ENCODE measurements around the gene GALNT13. TPM values are rescaled to one million over a fixed set of nuclear protein-coding genes. Genes with fewer than 3 reads are reported as not detected.

Gene GALNT13
- total RNA-seq, 2 donors from 2014 or later: 6.0 to 9.8 TPM

DNA sequence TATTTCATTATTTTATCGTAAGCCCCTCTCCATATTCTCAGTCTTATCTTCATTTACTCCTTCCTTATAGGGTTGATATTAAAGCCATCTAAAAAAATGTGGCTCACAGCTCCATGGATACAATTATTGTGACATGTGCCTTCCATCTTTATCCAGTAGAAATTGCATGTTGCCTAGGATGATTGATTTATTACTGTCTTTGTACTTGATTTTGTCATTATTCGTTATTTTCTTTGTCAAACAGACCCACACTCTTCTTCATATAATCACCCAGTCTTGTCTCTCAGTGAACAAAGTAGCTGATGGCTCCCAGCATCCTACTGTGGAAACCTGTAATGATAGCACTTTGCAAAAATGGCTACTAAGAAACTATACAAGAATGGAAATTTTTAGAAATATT is 574.6 kb downstream of the GALNT13 start:
- H3K4me3 Mint-ChIP-seq: no peak overlapping the region
- H3K9ac ChIP-seq (ENCODE audit: extremely low read depth, low read length, poor library complexity, severe bottlenecking): no peak overlapping the region
- no peaks in the 10 kb centered on the region for H3K4me1 ChIP-seq (ENCODE audit: control insufficient read depth, insufficient read depth, low read length)
- no peaks in the 10 kb centered on the region for H3K9me3 ChIP-seq (ENCODE audit: control insufficient read depth, low read length)
- H3K27me3 ChIP-seq (ENCODE audit: control insufficient read depth, insufficient read depth, low read length, poor library complexity, severe bottlenecking): no peaks in the 10 kb centered on the region
- no peak for DNase-seq
- no peak overlapping the region for H3K27ac Mint-ChIP-seq
- no peaks in the 10 kb centered on the region for H3K36me3 Mint-ChIP-seq (ENCODE audit: low read depth)
- no peak overlapping the region for H3K27ac ChIP-seq (ENCODE audit: low read depth, low read length)
- no peaks in the 10 kb centered on the region for H3K27me3 Mint-ChIP-seq (ENCODE audit: insufficient read depth)
- WGBS, 2 experiments (ENCODE audit: insufficient coverage in 1 of 2, insufficient read length in 1 of 2): 94% methylated on average over 2 of the region's 2 CpGs; no CpG with 5 or more reads in 1 of the 2 experiments
- peaks cover 3% of the 10 kb centered on the region for H3K4me1 Mint-ChIP-seq
- no peak overlapping the region for H3K4me3 ChIP-seq (ENCODE audit: low read length)
- H3K9me3 Mint-ChIP-seq: no peaks in the 10 kb centered on the region
- no peaks in the 10 kb centered on the region for H3K36me3 ChIP-seq (ENCODE audit: control insufficient read depth, insufficient read depth, low read length)
- TF ChIP-seq, protein P1, sequence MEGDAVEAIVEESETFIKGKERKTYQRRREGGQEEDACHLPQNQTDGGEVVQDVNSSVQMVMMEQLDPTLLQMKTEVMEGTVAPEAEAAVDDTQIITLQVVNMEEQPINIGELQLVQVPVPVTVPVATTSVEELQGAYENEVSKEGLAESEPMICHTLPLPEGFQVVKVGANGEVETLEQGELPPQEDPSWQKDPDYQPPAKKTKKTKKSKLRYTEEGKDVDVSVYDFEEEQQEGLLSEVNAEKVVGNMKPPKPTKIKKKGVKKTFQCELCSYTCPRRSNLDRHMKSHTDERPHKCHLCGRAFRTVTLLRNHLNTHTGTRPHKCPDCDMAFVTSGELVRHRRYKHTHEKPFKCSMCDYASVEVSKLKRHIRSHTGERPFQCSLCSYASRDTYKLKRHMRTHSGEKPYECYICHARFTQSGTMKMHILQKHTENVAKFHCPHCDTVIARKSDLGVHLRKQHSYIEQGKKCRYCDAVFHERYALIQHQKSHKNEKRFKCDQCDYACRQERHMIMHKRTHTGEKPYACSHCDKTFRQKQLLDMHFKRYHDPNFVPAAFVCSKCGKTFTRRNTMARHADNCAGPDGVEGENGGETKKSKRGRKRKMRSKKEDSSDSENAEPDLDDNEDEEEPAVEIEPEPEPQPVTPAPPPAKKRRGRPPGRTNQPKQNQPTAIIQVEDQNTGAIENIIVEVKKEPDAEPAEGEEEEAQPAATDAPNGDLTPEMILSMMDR (conservative IDR thresholded peaks at IDR 0.05): no peak

DNA sequence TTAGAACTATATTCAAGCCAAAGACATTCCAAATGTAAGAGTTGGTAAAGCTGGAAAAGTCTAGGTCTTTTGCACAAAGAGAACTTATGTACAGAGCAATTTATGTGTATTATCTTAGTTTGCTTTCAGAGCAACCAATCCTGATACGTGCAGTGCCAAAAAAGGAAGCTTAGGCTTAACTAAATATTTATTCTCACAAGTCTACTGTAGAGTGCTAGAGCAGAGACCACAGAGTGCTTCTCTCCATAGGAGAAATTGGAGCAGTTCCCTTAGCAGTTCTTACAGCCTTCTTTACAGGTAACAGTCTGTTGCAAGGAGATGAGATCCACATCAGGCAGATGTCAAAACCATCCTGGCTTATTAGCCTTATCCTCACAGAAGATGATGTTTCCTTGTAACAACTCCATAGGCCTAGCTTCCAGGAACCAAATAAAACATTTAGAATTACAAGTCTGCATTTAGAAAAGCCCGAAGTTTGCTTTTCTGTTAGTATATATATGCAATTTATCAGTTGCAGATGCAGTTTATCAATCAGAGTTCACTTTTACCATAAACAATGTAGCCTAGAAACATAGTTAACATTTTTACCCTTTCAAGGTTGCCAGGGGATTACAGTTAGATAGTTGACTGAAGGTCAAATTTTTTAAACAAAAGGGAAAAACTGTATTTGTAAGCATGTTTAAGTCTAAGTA is 576.2 kb downstream of the GALNT13 start:
- DNase-seq: no peak
- WGBS, 2 experiments (ENCODE audit: insufficient coverage in 1 of 2, insufficient read length in 1 of 2): 96% methylated on average over 2 of the region's 2 CpGs; no CpG with 5 or more reads in 1 of the 2 experiments
- H3K9me3 Mint-ChIP-seq: no peaks in the 10 kb centered on the region

DNA sequence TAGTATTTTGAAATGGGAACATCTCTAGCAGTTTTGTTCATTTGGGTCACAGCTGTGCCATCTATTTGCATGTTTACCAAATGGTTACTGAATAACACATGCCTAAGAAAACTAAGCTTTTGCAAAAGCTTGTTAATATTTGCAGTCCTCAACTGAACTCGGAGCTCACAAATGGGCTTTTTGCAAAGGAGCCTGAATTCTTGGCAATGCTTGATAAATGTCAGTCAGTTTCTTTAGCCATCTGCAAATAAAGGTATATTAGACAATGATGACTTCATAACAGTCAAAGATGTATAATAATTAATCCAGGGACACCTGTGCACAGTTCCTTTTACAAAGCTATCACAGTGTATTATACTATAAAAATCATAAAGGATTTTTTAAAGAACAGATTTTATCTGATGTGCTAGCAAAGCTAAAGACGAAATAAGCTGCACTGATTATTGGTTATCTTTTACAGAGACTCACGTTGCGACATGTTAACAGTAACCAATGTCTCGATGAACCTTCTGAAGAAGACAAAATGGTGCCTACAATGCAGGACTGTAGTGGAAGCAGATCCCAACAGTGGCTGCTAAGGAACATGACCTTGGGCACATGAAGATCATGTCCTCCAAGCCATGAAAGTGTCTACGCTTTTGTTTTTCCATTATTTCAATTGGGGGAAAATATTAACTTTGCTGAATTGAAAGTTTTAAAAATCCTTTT is 578.4 kb downstream of the GALNT13 start:
- Histone ChIP-seq H3K4me3 (ENCODE audit: low read length) (no peak overlapping the region), H3K27me3 (ENCODE audit: control insufficient read depth, insufficient read depth, low read length, poor library complexity, severe bottlenecking) (no peaks in the 10 kb centered on the region), H3K9ac (ENCODE audit: extremely low read depth, low read length, poor library complexity, severe bottlenecking) (no peak overlapping the region), H3K9me3 (ENCODE audit: control insufficient read depth, low read length) (no peaks in the 10 kb centered on the region), H3K4me1 (ENCODE audit: control insufficient read depth, insufficient read depth, low read length) (no peaks in the 10 kb centered on the region), H3K27ac (ENCODE audit: low read depth, low read length) (no peak overlapping the region), H3K36me3 (ENCODE audit: control insufficient read depth, insufficient read depth, low read length) (no peaks in the 10 kb centered on the region)
- Mint-ChIP-seq H3K36me3 (ENCODE audit: low read depth) (no peaks in the 10 kb centered on the region), H3K4me1 (peaks cover 7% of the 10 kb centered on the region), H3K27me3 (ENCODE audit: insufficient read depth) (no peaks in the 10 kb centered on the region), H3K9me3 (no peaks in the 10 kb centered on the region), H3K4me3 (no peak overlapping the region), H3K27ac (no peak overlapping the region)
- 74 to 76% methylated on average over 5 to 6 of the region's 6 CpGs for WGBS, 2 experiments (ENCODE audit: insufficient coverage in 1 of 2, insufficient read length in 1 of 2)
- TF ChIP-seq, protein P1 (conservative IDR thresholded peaks at IDR 0.05): no peak
- DNase-seq: no peak

More for the DNA sequence above, 576.2 kb downstream of the GALNT13 start:
- Mint-ChIP-seq H3K4me1 (peaks cover 1% of the 10 kb centered on the region), H3K27ac (no peak overlapping the region), H3K36me3 (ENCODE audit: low read depth) (no peaks in the 10 kb centered on the region), H3K4me3 (no peak overlapping the region), H3K27me3 (ENCODE audit: insufficient read depth) (no peaks in the 10 kb centered on the region)
- peak overlapping the region; percentile 12 for H3K27ac ChIP-seq (ENCODE audit: low read depth, low read length)
- no peaks in the 10 kb centered on the region for H3K27me3 ChIP-seq (ENCODE audit: control insufficient read depth, insufficient read depth, low read length, poor library complexity, severe bottlenecking)
- no peaks in the 10 kb centered on the region for H3K9me3 ChIP-seq (ENCODE audit: control insufficient read depth, low read length)
- no peak overlapping the region for H3K4me3 ChIP-seq (ENCODE audit: low read length)
- H3K9ac ChIP-seq (ENCODE audit: extremely low read depth, low read length, poor library complexity, severe bottlenecking): no peak overlapping the region
- TF ChIP-seq, protein P1 (conservative IDR thresholded peaks at IDR 0.05): no peak
- no peaks in the 10 kb centered on the region for H3K4me1 ChIP-seq (ENCODE audit: control insufficient read depth, insufficient read depth, low read length)
- no peaks in the 10 kb centered on the region for H3K36me3 ChIP-seq (ENCODE audit: control insufficient read depth, insufficient read depth, low read length)
